ENCODE results near the gene RACGAP1.

RACGAP1 gene

GRCh38 chr12:50025187-50026059 is at the start of gene RACGAP1:
Gene RACGAP1 (minus strand): TSS chr12:50025494. CDS start chr12:50016715, 8,779 bp downstream.
- DNase-seq: peak; percentile 98

GRCh38 chr12:50073712-50074111 is 48.4 kb upstream of the RACGAP1 start:
- no peak for DNase-seq

GRCh38 chr12:50073206-50073605 is 47.9 kb upstream of the RACGAP1 start:
- no peak for DNase-seq

GRCh38 chr12:50072198-50072907 is 47.1 kb upstream of the RACGAP1 start:
- no peak for DNase-seq

- peak; percentile 63 for DNase-seq
These were observed 45.2 kb upstream of the RACGAP1 start for GRCh38 chr12:50070314-50071060.

- no peak for DNase-seq
These were observed 44.2 kb upstream of the RACGAP1 start for GRCh38 chr12:50069539-50069938.

GRCh38 chr12:50069069-50069468 is 43.8 kb upstream of the RACGAP1 start:
- DNase-seq: no peak

GRCh38 chr12:50066402-50066801 is 41.1 kb upstream of the RACGAP1 start:
- no peak for DNase-seq

- DNase-seq: no peak
These were observed 40.5 kb upstream of the RACGAP1 start for GRCh38 chr12:50065726-50066310.

GRCh38 chr12:50062728-50063460 is 37.6 kb upstream of the RACGAP1 start:
- DNase-seq: no peak

GRCh38 chr12:50061946-50062686 is 36.8 kb upstream of the RACGAP1 start:
- DNase-seq: no peak

GRCh38 chr12:50061171-50061570 is 35.9 kb upstream of the RACGAP1 start:
- DNase-seq: no peak

- DNase-seq: no peak
These were observed 34.8 kb upstream of the RACGAP1 start for GRCh38 chr12:50060120-50060468.

- DNase-seq: peak; percentile 40
These were observed 34.3 kb upstream of the RACGAP1 start for GRCh38 chr12:50059440-50060119.

- no peak for DNase-seq
These were observed 33.5 kb upstream of the RACGAP1 start for GRCh38 chr12:50058743-50059312.

- DNase-seq: no peak
These were observed 32.8 kb upstream of the RACGAP1 start for GRCh38 chr12:50057896-50058670.

- no peak for DNase-seq
These were observed 31.9 kb upstream of the RACGAP1 start, which contains the start of gene ASIC1 for GRCh38 chr12:50057000-50057841. Gene ASIC1 (plus strand): TSS chr12:50057596. CDS start chr12:50058767, 1,171 bp downstream.

GRCh38 chr12:50056639-50056976 is 31.3 kb upstream of the RACGAP1 start:
- DNase-seq: no peak
